Central memory CD8-positive, alpha-beta T cell (primary cell): Measurements from ENCODE around the gene SLC35G6.
"Not testable (repeated sequence)": the region's sequence is repeated elsewhere in the genome, so short reads cannot be mapped to it uniquely, and the experiment has no call there.

Source experiments
- ATAC-seq: fragments of 150-1000 bp; cut with Tn5 transposase; replicated peaks from 2 replicates; pipeline ENCODE4 v1.10.0; 2022; ENCODE audit warnings: mild to moderate bottlenecking, moderate FRiP score, moderate number of reproducible peaks; ENCODE audit not compliant: poor library complexity, severe bottlenecking; ENCODE audit errors: extremely low read depth
- DNase-seq, 2 donors: peaks; one replicate each; pipeline ENCODE4 v3.0.0; 2021; ENCODE audit warnings: low spot score in 2 of 2
- H3K27ac Mint-ChIP-seq: one replicate; pipeline ENCODE4 v1.8.0; 2022; ENCODE audit warnings: low read depth, mild to moderate bottlenecking, moderate library complexity, mixed read lengths
- H3K27me3 Mint-ChIP-seq: one replicate; pipeline ENCODE4 v1.8.0; 2022; ENCODE audit warnings: mixed read lengths
- H3K36me3 Mint-ChIP-seq: one replicate; pipeline ENCODE4 v1.8.0; 2022; ENCODE audit warnings: mild to moderate bottlenecking, moderate library complexity, mixed read lengths; ENCODE audit not compliant: insufficient read depth
- H3K4me1 Mint-ChIP-seq: one replicate; pipeline ENCODE4 v1.8.0; 2022; ENCODE audit warnings: mixed read lengths
- H3K4me3 Mint-ChIP-seq: one replicate; pipeline ENCODE4 v1.8.0; 2022; ENCODE audit warnings: mild to moderate bottlenecking, moderate library complexity, mixed read lengths
- H3K9me3 Mint-ChIP-seq: one replicate; pipeline ENCODE4 v1.8.0; 2022; ENCODE audit warnings: mixed read lengths

The SLC35G6 gene

DNA sequence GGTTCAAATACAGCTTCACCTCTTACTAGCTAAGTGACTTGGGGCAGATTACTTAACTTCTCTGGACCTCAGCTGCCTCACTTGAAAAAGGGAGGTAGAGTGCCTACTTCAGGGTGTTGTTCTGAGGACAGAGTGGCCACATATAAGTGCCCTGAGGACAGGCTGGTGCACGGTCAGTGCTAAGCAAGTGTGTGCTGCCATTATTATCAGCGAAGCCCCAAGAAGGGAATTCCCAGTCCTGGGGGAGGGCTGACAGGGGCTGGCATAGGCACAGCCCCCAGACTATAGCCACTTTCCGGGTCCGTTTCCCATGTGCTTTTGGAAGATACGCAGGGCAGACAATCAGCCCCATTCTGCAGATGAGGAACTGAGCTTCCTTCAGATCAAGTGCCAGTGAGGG is 4.3 kb upstream of the SLC35G6 start:
- Mint-ChIP-seq H3K36me3 (peaks cover 23% of the 10 kb centered on the region), H3K27ac (no peak overlapping the region), H3K4me3 (peak overlapping the region; percentile 92), H3K27me3 (no peaks in the 10 kb centered on the region), H3K9me3 (no peaks in the 10 kb centered on the region), H3K4me1 (peaks cover 51% of the 10 kb centered on the region)
- ATAC-seq, result no peak
- no peak for DNase-seq

DNA sequence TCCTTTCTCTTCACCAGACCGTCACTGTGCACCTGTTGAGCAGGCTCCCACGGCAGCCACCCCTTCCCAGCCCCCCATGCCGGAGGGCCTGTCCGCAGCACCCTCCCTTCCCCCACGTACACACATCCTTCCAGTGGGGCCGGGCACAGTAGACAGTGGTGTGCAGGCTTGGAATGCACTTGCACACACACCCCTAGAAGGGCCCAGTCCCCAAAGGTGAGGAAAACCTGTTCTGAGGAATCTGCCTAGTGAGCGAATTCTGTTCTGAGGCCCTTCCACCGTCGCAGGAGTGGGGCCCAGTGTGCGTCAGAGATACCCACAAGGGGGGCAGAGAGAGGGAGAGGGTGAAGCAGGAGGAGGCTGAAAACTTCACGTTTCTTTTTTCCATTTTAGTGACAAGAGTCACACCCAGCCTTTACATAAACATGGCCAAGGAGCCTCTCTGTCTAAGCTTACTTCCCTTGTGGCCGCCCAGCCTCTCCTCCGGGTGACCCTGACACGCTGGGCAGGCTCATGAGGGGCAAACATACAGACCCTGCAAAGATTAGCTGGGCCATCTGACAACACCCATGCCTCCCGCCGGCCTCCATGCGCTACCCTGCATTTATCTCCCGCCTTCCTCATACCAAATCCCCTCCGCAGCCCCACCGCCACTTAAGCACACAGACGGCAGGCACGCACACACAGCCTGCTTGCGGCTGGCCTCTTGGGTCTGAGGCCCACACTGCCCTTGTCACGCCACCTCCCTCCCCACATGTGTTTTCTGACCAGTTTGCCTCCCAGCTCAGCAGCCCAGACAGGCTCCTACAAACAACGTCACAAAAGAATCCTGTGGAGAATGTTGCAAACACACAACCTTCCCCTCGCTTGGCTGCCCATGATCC is 3.6 kb upstream of the SLC35G6 start:
- Mint-ChIP-seq H3K27ac (peak overlapping the region; percentile 92), H3K4me1 (peaks cover 55% of the 10 kb centered on the region), H3K4me3 (peak overlapping the region; percentile 92), H3K27me3 (no peaks in the 10 kb centered on the region), H3K9me3 (no peaks in the 10 kb centered on the region), H3K36me3 (peaks cover 23% of the 10 kb centered on the region)
- DNase-seq, result no peak
- no peak for ATAC-seq

DNA sequence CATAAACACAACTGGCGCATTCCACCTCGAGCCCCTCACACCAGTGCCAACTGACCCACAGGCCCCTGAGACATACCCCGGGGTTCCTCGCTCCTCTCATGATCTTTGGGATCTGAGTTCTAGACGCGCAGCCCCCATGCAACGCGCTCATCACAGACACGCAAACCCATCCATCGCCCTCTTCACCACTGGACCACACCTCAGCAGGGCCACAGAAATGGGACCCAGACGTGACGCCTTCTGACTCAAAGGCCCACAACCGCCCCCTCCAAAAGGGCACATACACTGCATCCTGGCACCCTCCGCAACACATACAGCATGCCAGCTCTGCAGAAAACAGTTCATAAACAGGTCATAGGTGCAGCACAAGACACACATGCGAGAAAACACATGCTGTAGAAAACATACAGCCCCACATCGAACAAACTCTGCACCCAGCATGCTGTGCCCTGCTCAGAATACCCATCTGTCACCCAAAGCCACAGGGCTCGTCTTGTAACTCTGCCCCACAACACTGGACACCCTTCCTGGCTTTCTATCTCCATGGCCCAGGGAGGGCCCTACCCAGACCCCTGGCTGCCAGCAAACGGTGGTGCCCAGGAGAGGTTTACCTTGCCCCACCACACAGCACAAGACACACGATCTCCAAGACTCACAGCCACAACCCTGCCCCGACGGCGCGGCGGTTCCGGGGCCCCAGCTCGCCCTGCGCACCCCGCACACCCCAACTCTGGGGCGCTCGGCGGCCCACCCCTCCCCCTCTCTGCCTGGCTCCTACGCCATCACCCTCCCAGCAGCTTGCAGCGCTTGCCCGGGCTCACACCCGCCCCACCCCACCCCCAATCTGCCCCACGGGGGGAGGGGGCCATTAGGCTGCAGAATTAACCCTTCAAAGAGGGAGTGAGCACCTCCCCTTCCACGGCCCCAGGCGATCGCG is 2.7 kb upstream of the SLC35G6 start:
- H3K36me3 Mint-ChIP-seq, result peaks cover 29% of the 10 kb centered on the region
- H3K9me3 Mint-ChIP-seq, result no peaks in the 10 kb centered on the region
- H3K27ac Mint-ChIP-seq, result peak overlapping the region; percentile 92
- ATAC-seq (peak; percentile 61), DNase-seq (peak; percentile 60 to 76)
- peaks cover 64% of the 10 kb centered on the region for H3K4me1 Mint-ChIP-seq
- no peaks in the 10 kb centered on the region for H3K27me3 Mint-ChIP-seq
- peak overlapping the region; percentile 92 for H3K4me3 Mint-ChIP-seq

DNA sequence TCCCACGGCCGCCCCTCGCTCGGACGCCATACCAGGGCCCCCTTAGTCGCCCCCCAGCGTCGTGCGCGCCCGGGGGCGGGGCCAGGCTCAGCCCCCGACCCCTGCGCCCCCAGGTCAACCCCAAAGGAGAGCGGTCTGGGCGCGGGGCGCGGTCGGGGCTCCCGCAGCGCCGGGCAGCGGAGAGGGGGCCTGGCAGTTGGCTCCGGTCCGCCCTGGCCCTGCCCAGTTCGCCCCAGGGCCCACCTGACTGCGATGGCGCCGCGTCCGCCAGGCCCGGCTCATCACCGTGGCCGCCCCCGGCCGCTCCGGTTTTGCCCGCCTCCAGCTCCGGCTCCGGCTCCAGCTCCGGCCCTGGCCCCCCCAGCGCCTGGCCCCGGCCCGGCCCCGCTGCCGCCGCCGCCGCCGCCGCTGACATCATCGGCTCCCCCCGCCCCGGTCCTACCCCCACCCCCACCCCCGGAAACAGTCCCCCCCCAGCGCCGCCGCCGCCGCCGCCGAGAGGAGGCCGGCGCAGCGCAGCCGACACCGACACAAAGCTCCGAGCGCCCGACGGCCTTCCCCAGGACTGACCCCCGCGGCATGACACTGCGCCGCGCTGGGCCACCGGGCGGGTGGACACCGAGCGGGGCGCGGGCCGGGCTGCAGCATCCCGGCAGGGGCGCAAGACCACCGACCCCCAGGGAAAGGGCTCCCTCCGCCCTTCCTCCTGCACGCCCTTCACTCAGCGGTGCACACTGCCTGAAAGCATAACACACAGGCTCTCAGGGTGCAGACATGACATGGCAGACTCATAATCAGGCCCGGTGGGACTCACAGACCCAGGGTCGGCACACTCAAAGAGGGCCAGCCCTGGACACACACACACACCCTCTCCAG is 1.8 kb upstream of the SLC35G6 start, which contains the start of gene ZBTB4:
TSS of gene ZBTB4 (minus strand) at position 419 of the 876 bp plus-strand sequence. CDS start 12,830 bp downstream, outside the sequence.
- Mint-ChIP-seq H3K27me3 (no peaks in the 10 kb centered on the region), H3K4me3 (peak within 1 kb of the TSS; percentile 92), H3K4me1 (peaks cover 69% of the 10 kb centered on the region), H3K27ac (peak within 1 kb of the TSS; percentile 92), H3K36me3 (peaks cover 38% of the 10 kb centered on the region), H3K9me3 (no peaks in the 10 kb centered on the region)
- peak; percentile 50 to 51 for DNase-seq
- ATAC-seq, result peak; percentile 10

DNA sequence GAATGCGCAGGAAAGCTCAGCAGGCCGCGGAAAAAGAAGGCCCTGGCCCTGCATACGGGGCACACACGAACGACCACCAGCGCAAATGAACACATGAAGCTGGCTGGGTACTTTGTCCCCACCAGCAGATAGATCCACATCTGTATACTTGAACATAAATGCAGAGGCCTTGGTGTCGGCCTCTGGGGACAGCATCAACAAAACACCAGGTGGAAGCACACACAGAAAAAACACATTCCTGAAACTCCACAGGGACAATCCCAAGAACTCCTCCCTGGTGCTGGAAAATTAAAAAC is 1.2 kb upstream of the SLC35G6 start:
- Mint-ChIP-seq H3K4me1 (peaks cover 74% of the 10 kb centered on the region), H3K36me3 (peaks cover 44% of the 10 kb centered on the region), H3K9me3 (no peaks in the 10 kb centered on the region), H3K27me3 (no peaks in the 10 kb centered on the region), H3K4me3 (peak overlapping the region; percentile 92), H3K27ac (peak overlapping the region; percentile 74)
- ATAC-seq (no peak), DNase-seq (no peak)

DNA sequence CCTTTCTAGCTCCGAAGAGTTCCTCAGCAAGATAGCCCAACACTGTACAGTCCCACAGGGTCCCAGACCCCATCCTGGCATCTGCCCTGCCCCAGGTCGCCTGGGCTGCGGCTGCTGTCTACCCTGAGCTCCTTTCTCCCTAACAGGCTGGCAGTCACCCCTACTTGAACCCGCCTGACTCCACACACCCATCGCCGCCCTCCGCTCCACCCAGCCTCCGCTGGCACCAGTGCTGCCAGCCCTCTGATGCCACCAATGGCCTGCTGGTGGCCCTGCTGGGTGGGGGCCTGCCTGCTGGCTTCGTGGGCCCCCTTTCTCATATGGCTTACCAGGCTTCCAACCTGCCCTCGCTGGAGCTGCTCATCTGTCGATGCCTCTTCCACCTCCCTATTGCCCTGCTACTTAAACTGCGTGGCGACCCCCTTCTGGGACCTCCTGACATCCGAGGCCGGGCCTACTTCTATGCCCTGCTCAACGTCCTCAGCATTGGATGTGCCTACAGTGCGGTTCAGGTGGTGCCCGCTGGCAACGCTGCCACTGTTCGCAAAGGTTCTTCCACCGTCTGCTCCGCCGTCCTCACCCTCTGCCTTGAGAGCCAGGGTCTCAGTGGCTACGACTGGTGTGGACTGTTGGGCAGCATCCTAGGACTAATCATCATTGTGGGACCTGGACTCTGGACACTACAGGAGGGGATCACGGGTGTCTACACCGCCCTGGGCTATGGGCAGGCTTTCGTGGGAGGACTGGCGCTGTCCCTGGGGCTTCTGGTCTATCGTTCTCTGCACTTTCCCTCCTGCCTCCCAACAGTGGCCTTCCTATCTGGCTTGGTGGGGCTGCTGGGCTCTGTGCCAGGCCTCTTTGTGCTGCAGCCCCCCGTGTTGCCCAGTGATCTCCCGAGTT is 846 bp downstream of the SLC35G6 start:
- not testable (repeated sequence) for DNase-seq, H3K27me3 Mint-ChIP-seq, ATAC-seq, H3K9me3 Mint-ChIP-seq
- H3K27ac Mint-ChIP-seq, result peak overlapping the region; percentile 99
- peaks cover 42% of the 10 kb centered on the region for H3K36me3 Mint-ChIP-seq
- H3K4me1 Mint-ChIP-seq, result peaks cover 77% of the 10 kb centered on the region
- peak overlapping the region; percentile 99 for H3K4me3 Mint-ChIP-seq

DNA sequence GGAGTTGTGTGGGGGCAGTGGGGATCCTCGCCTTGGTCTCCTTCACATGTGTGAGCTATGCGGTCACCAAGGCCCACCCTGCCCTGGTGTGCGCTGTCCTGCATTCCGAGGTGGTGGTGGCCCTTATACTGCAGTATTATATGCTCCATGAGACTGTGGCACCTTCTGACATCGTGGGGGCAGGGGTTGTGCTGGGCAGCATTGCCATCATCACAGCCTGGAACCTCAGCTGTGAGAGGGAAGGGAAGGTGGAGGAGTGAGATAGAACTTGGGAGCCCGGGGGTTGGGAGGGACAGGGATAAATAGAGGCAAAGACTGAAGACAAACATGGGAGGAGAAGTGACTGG is 1.5 kb downstream of the SLC35G6 start:
- Mint-ChIP-seq H3K36me3 (peaks cover 42% of the 10 kb centered on the region), H3K27ac (peak overlapping the region; percentile 99), H3K4me1 (peaks cover 77% of the 10 kb centered on the region), H3K4me3 (peak overlapping the region; percentile 99)
- not testable (repeated sequence) for H3K27me3 Mint-ChIP-seq, ATAC-seq, DNase-seq, H3K9me3 Mint-ChIP-seq

DNA sequence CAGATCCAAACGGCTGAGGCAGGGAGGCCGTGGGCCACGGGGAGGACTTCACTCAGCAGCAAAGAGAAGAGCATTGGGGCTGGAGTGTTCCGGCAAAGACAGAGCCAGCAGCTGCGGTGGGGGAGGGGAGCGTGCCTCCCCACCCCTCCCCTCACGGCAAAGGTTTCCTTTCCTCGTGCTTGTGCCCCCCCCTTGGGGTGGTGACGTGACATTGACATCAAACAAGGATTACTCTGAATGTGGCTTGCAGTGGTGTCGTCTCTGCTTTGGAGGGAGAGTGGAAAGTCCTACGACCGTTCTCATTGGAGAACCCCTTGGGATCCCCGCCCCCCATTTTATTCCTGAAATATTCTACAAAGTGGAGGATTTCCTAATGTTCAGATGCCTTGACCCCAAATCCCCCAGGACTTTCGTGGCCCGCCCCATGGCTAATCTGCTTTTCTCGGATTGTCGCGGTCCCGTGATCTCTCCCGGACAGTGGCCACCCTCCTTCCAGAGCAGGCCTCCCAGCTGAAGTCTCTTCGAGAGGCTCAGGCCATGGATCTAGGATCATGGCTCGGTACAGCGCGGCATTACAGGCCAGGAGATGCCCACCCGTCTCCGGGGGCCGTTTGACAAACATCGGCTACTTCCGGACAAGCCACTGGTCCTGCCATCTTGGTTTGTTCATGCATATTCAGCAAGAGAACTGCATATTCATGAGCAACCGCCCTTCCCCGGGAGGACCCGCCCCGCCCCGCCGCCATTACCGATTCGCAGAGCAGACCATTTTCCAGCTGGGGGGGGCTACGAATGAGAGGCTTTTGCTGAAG is 2.2 kb downstream of the SLC35G6 start:
- H3K4me1 Mint-ChIP-seq, result peaks cover 72% of the 10 kb centered on the region
- ATAC-seq, result peak; percentile 64
- no peaks in the 10 kb centered on the region for H3K27me3 Mint-ChIP-seq
- H3K9me3 Mint-ChIP-seq, result no peaks in the 10 kb centered on the region
- peak overlapping the region; percentile 99 for H3K4me3 Mint-ChIP-seq
- peak; percentile 89 to 95 for DNase-seq
- H3K27ac Mint-ChIP-seq, result peak overlapping the region; percentile 99
- peaks cover 40% of the 10 kb centered on the region for H3K36me3 Mint-ChIP-seq

DNA sequence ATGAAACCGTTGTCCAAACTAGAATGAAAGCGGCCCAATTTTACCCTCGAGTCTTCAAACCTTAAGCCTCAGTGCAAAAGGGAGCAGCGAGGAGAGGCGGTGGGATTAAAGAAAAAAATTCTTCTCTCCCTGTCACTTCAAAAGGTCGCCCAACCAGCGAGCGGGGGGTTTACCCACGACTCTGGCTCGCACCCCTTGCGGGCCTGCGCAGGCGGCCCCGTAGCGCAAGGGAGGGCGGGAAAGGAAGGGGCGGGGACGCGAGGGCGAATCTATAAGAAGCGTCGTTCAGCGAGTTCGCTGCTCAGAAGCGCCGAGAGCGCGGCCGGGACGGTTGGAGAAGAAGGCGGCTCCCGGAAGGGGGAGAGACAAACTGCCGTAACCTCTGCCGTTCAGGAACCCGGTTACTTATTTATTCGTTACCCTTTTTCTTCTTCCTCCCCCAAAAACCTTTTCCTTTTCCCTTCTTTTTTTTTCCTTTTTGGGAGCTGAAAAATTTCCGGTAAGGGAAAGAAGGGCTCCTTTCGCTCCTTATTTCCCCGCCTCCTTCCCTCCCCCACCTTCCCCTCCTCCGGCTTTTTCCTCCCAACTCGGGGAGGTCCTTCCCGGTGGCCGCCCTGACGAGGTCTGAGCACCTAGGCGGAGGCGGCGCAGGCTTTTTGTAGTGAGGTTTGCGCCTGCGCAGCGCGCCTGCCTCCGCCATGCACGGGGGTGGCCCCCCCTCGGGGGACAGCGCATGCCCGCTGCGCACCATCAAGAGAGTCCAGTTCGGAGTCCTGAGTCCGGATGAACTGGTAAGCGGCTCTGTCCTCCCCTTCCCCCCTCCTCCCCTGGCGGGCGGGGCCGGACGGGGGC is 3.0 kb downstream of the SLC35G6 start, which contains the start of gene POLR2A:
TSS of gene POLR2A (plus strand) at position 300 of the 852 bp plus-strand sequence.
- Mint-ChIP-seq H3K9me3 (no peaks in the 10 kb centered on the region), H3K27me3 (no peaks in the 10 kb centered on the region), H3K4me3 (peak within 1 kb of the TSS; percentile 99), H3K36me3 (peaks cover 38% of the 10 kb centered on the region), H3K27ac (peak within 1 kb of the TSS; percentile 99), H3K4me1 (peaks cover 75% of the 10 kb centered on the region)
- DNase-seq, result peak; percentile 99
- peak; percentile 65 for ATAC-seq

DNA sequence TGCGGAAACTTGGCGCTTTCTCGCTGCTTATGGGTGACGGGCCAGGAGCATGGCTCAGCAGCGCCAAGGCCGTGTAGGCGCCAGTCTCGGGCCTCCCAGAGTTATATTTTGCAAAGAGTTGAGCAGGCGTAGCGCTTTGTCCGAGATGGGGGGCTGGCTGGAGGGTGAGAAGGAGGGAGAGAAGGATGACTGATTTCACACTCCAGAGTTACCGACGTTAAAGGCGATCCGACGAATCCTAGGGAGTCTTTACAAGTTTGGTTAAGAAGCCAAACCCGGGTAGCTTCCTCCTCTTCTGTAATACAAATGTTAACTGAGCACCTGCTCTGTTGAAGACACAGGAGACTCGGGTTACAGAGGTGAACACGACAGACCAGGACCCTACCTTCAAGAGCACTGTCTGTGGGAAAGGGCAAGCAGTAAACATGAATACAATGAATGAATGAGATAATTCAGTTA is 3.7 kb downstream of the SLC35G6 start:
- Mint-ChIP-seq H3K9me3 (no peaks in the 10 kb centered on the region), H3K4me1 (peaks cover 80% of the 10 kb centered on the region), H3K27me3 (no peaks in the 10 kb centered on the region), H3K36me3 (peaks cover 40% of the 10 kb centered on the region), H3K27ac (peak overlapping the region; percentile 99), H3K4me3 (peak overlapping the region; percentile 99)
- peak; percentile 37 for ATAC-seq
- no peak for DNase-seq
